CD4-positive, CD25-positive, alpha-beta regulatory T cell (primary cell): ENCODE results near the gene FOXK1. TPM values are rescaled to one million over a fixed set of nuclear protein-coding genes. Genes with fewer than 3 reads are reported as not detected.
A peak's percentile ranks its signal among the peaks of the same experiment; 100 is the strongest.

Experiments used
- ATAC-seq, 2 donors: fragments of 150-1000 bp; cut with Tn5 transposase; one replicate each; pipeline ENCODE4 v1.10.0; 2021; ENCODE audit warnings: low read depth in 2 of 2, moderate number of reproducible peaks in 2 of 2, moderate library complexity in 1 of 2
- DNase-seq, 3 donors: peaks; one replicate each; pipeline versions ENCODE4 v3.0.0 to v3.0.0-alpha.2; 2012 to 2022; ENCODE audit warnings: mixed read lengths in 1 of 3
- H3K27ac ChIP-seq: one replicate; pipeline ENCODE4 v1.7.0; 2013; ENCODE audit warnings: mild to moderate bottlenecking, low read length; ENCODE audit not compliant: insufficient read depth, poor library complexity, severe bottlenecking
- H3K27me3 ChIP-seq: one replicate; pipeline ENCODE4 v1.7.0; 2013; ENCODE audit warnings: low read length; ENCODE audit not compliant: control insufficient read depth, insufficient read depth
- H3K36me3 ChIP-seq: one replicate; pipeline ENCODE4 v1.7.0; 2013; ENCODE audit warnings: mild to moderate bottlenecking, low read length, moderate library complexity; ENCODE audit not compliant: control insufficient read depth, insufficient read depth
- H3K4me1 ChIP-seq: 2 replicates; pipeline ENCODE4 v1.7.0; 2013; ENCODE audit warnings: mild to moderate bottlenecking, low read length; ENCODE audit not compliant: insufficient read depth, control insufficient read depth, poor library complexity, severe bottlenecking
- H3K4me3 ChIP-seq: one replicate; pipeline ENCODE4 v1.7.0; 2013; ENCODE audit warnings: low read depth, mild to moderate bottlenecking, low read length, moderate library complexity
- H3K9me3 ChIP-seq, 2 experiments: 1 replicate in 1 of 2; 2 replicates in 1 of 2; pipeline ENCODE4 v1.7.0; 2013; ENCODE audit warnings: low read length in 2 of 2, mild to moderate bottlenecking in 1 of 2, moderate library complexity in 1 of 2; ENCODE audit not compliant: control insufficient read depth in 2 of 2
- H3K27ac Mint-ChIP-seq, 3 donors: one replicate each; pipeline ENCODE4 v1.8.0; 2020 to 2022; ENCODE audit warnings: mild to moderate bottlenecking in 3 of 3, mixed read lengths in 3 of 3, moderate library complexity in 2 of 3
- H3K27me3 Mint-ChIP-seq: one replicate; pipeline ENCODE4 v1.8.0; 2022; ENCODE audit warnings: mild to moderate bottlenecking, mixed read lengths
- H3K36me3 Mint-ChIP-seq: one replicate; pipeline ENCODE4 v1.8.0; 2020; ENCODE audit warnings: mixed read lengths
- H3K4me1 Mint-ChIP-seq, 4 donors: one replicate each; pipeline ENCODE4 v1.8.0; 2020 to 2022; ENCODE audit warnings: mixed read lengths in 4 of 4, mild to moderate bottlenecking in 1 of 4
- H3K4me3 Mint-ChIP-seq, 4 donors: one replicate each; pipeline ENCODE4 v1.8.0; 2020 to 2022; ENCODE audit warnings: mild to moderate bottlenecking in 4 of 4, mixed read lengths in 4 of 4, moderate library complexity in 3 of 4
- H3K9me3 Mint-ChIP-seq, 7 donors: one replicate each; pipeline ENCODE4 v1.8.0; 2020 to 2022; ENCODE audit warnings: mixed read lengths in 7 of 7, mild to moderate bottlenecking in 3 of 7, moderate library complexity in 2 of 7
- polyA plus RNA-seq, 4 donors: library from polyadenylated mRNA; unstranded; fragments of 300-500 nt; fragmentation: Illumina TruSeq; gene quantifications; one replicate each; pipeline ENCODE4 v1.2.3, GENCODE V29; 2021
- total RNA-seq: library from RNA; stranded (reverse); gene quantifications from one replicate; pipeline ENCODE4 v1.2.3, GENCODE V29; 2022

FOXK1 gene
- total and polyA plus RNA-seq, 5 donors from 2014 or later, result 1.8 to 55.1 (median 2.7) TPM

DNA sequence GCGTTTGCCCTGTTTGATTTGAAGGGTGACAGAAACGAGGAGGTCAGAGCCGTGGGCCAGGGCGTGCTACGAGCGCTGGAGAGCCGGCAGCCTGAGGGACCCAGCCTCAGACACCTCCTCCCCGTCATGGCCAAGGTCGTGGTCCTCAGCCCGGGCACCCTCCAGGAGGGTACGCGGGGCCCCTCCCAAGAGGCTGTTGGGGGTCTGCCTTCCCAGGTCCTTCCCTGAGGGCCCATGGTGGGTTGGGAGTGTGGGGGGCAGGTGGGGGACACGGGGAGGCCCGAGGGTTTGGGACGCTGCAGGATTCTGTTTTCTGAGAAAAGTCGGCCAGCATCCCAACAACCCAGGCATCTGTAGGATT, 101.2 kb downstream of the FOXK1 start:
- H3K4me1 ChIP-seq, result peaks cover 4% of the 10 kb centered on the region
- H3K4me3 Mint-ChIP-seq, result no peak overlapping the region
- H3K9me3 ChIP-seq, result no peaks in the 10 kb centered on the region
- H3K27me3 Mint-ChIP-seq, result no peaks in the 10 kb centered on the region
- H3K4me1 Mint-ChIP-seq, result peaks cover 2 to 11% (median 3%) of the 10 kb centered on the region in 4 donors
- peaks cover 64% of the 10 kb centered on the region for H3K36me3 ChIP-seq
- DNase-seq (no peak), ATAC-seq (no peak)
- peaks cover 16% of the 10 kb centered on the region for H3K36me3 Mint-ChIP-seq
- H3K27me3 ChIP-seq, result no peaks in the 10 kb centered on the region
- H3K27ac Mint-ChIP-seq, result no peak overlapping the region
- H3K4me3 ChIP-seq, result no peak overlapping the region
- no peak overlapping the region for H3K27ac ChIP-seq
- no peaks in the 10 kb centered on the region for H3K9me3 Mint-ChIP-seq

DNA sequence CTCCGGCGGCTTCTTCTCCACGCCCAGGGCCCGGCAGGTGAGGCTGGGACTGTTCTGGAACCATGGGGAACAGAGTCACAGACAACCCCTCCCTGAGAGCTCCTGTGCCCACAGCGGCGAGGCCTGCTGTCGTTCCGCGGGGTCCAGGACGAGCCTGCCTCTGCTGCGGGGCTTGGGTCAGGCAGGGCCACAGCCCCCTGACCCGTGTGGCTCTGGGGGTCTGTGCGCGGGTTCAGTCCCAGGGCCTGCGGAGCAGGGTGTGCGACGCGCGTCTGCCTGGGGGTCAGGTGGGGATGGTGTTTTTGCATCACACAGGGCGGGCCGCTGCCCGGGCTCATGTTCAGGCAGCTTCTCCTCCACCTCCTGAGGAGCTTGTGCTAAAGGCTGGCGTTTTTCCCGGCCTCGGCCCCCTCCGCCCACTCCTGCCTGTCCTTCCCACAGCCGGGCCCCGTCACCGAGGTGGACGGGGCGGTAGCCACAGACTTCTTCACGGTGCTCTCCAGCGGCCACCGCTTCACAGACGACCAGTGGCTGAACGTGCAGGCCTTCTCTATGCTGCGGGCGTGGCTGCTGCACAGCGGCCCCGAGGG, 101.8 kb downstream of the FOXK1 start:
- no peak for DNase-seq
- ATAC-seq, result no peak
- no peak overlapping the region for H3K27ac ChIP-seq
- Mint-ChIP-seq H3K36me3 (peaks cover 13% of the 10 kb centered on the region), H3K4me3 (no peak overlapping the region), H3K4me1 (peaks cover 0 to 9% (median 0%) of the 10 kb centered on the region in 4 donors), H3K27ac (no peak overlapping the region), H3K9me3 (no peaks in the 10 kb centered on the region), H3K27me3 (no peaks in the 10 kb centered on the region)
- H3K4me3 ChIP-seq, result no peak overlapping the region
- H3K9me3 ChIP-seq, result no peaks in the 10 kb centered on the region
- peaks cover 69% of the 10 kb centered on the region for H3K36me3 ChIP-seq
- H3K27me3 ChIP-seq, result no peaks in the 10 kb centered on the region
- no peaks in the 10 kb centered on the region for H3K4me1 ChIP-seq

DNA sequence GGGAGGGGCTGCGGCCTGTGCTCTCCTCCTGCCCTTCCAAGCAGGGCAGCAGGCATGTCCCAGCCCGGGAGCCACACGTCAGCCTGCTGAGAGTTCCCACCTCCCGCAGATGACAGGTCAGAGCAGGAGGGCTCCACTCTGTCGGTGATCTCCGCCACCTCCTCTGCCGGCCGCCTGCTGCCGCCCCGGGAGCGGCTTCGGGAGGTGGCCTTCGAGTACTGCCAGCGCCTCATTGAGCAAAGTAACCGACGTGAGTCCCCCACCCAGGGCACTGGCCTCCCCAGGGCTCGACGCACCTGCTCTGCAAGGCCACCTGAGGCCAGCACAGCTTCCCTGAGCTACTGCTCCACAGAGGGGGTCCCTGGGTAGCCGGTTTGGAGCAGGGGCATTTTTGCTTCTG, 102.7 kb downstream of the FOXK1 start:
- Mint-ChIP-seq H3K36me3 (peaks cover 13% of the 10 kb centered on the region), H3K4me1 (peaks cover 0 to 7% (median 0%) of the 10 kb centered on the region in 4 donors), H3K27me3 (no peaks in the 10 kb centered on the region), H3K4me3 (no peak overlapping the region), H3K27ac (no peak overlapping the region), H3K9me3 (no peaks in the 10 kb centered on the region)
- DNase-seq (no peak), ATAC-seq (no peak)
- Histone ChIP-seq H3K4me1 (no peaks in the 10 kb centered on the region), H3K27me3 (no peaks in the 10 kb centered on the region), H3K27ac (no peak overlapping the region), H3K9me3 (no peaks in the 10 kb centered on the region), H3K4me3 (no peak overlapping the region), H3K36me3 (peaks cover 69% of the 10 kb centered on the region)

GRCh38 chr7:4785371-4785770, 103.3 kb downstream of the FOXK1 start:
- H3K27me3 ChIP-seq, result no peaks in the 10 kb centered on the region
- H3K27ac ChIP-seq, result no peak overlapping the region
- Mint-ChIP-seq H3K4me3 (no peak overlapping the region), H3K36me3 (peaks cover 16% of the 10 kb centered on the region), H3K9me3 (no peaks in the 10 kb centered on the region), H3K27me3 (no peaks in the 10 kb centered on the region), H3K4me1 (peaks cover 0 to 6% (median 0%) of the 10 kb centered on the region in 4 donors), H3K27ac (no peak overlapping the region)
- no peak for ATAC-seq
- no peaks in the 10 kb centered on the region for H3K9me3 ChIP-seq
- H3K36me3 ChIP-seq, result peaks cover 69% of the 10 kb centered on the region
- H3K4me1 ChIP-seq, result no peaks in the 10 kb centered on the region
- no peak for DNase-seq
- H3K4me3 ChIP-seq, result no peak overlapping the region

DNA sequence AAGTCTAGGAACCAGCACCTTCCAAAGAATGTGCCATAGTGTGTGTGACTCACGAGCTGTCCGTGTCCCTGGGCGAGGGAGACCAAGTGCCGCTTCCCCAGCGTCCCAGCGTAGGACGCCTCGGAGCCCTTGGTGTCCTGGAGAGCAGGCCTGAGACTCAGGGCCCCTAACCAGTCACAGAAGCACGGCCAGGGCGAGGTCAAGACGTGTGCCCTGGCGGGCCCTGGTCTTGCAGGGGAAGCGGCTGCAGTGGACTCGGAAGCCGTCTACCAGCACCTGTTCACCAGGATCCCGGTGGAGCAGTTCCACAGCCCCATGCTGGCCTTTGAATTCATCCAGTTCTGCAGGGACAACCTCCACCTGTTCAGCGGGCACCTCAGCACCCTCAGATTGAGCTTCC, 103.9 kb downstream of the FOXK1 start:
- Histone ChIP-seq H3K36me3 (peaks cover 68% of the 10 kb centered on the region), H3K9me3 (no peaks in the 10 kb centered on the region), H3K27me3 (no peaks in the 10 kb centered on the region), H3K4me1 (no peaks in the 10 kb centered on the region), H3K27ac (no peak overlapping the region), H3K4me3 (no peak overlapping the region)
- no peak overlapping the region for H3K27ac Mint-ChIP-seq
- no peaks in the 10 kb centered on the region for H3K9me3 Mint-ChIP-seq
- H3K4me1 Mint-ChIP-seq, result no peaks in the 10 kb centered on the region
- ATAC-seq (no peak), DNase-seq (no peak)
- peaks cover 13% of the 10 kb centered on the region for H3K36me3 Mint-ChIP-seq
- H3K27me3 Mint-ChIP-seq, result no peaks in the 10 kb centered on the region
- H3K4me3 Mint-ChIP-seq, result no peak overlapping the region

DNA sequence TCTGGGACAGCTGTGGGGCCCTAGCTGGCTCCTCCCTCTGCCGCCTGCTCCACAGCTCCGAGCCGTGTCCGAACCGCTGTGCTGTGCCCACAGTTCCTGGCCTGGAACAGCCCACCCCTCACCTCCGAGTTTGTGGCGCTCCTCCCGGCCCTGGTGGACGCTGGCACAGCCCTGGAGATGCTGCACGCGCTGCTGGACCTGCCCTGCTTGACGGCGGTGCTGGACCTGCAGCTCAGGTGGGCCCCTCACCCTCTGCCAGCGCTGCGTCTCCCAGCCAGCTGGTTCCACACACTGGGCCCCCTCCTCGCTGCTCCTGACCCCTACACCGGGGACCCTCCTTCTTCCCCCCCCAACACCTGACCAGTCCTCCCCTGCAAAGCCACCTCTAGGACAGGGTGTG, 105.4 kb downstream of the FOXK1 start:
- DNase-seq (no peak), ATAC-seq (no peak)
- no peak overlapping the region for H3K4me3 Mint-ChIP-seq
- no peaks in the 10 kb centered on the region for H3K4me1 Mint-ChIP-seq
- peaks cover 56% of the 10 kb centered on the region for H3K36me3 ChIP-seq
- H3K9me3 ChIP-seq, result no peaks in the 10 kb centered on the region
- peaks cover 3% of the 10 kb centered on the region for H3K4me1 ChIP-seq
- H3K27ac ChIP-seq, result no peak overlapping the region
- no peaks in the 10 kb centered on the region for H3K27me3 Mint-ChIP-seq
- peak overlapping the region in 1 of 3 donors; percentile 32 for H3K27ac Mint-ChIP-seq
- H3K27me3 ChIP-seq, result no peaks in the 10 kb centered on the region
- no peak overlapping the region for H3K4me3 ChIP-seq
- H3K36me3 Mint-ChIP-seq, result peaks cover 7% of the 10 kb centered on the region
- no peaks in the 10 kb centered on the region for H3K9me3 Mint-ChIP-seq

DNA sequence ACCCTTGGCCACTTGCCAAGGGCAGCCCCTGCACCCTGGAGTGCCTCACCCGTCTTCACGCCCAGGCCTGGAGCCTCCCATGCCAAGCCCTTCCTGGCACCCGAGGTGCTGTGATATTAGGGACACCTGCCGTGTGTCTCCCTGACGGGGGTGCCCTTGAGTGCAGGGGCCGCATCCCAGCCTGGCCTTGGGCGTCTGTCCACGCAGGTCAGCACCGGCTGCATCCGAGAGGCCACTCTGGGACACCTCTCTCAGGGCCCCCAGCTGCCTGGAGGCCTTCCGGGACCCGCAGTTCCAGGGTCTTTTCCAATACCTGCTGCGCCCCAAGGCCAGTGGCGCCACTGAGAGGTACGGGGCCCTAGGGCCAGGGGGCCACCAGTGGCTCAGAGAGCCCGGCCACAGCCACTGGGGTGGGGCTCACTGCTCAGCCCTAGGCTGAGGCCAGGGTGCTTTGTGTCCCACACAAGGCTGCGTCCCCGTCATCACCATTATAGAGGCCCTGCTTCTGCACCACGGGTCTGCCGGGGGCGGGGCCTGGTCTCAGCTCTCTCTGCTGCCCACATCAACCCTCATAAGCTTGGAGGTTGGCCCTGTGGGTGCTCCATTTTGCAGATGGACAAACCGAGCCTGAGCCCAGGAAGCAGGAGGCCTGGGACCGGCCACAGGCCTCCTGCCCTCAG, 106.0 kb downstream of the FOXK1 start:
- H3K36me3 Mint-ChIP-seq, result peaks cover 7% of the 10 kb centered on the region
- H3K4me1 Mint-ChIP-seq, result no peaks in the 10 kb centered on the region
- Histone ChIP-seq H3K4me3 (no peak overlapping the region), H3K4me1 (peaks cover 4% of the 10 kb centered on the region), H3K36me3 (peaks cover 51% of the 10 kb centered on the region), H3K27ac (no peak overlapping the region), H3K9me3 (no peaks in the 10 kb centered on the region), H3K27me3 (no peaks in the 10 kb centered on the region)
- H3K27me3 Mint-ChIP-seq, result no peaks in the 10 kb centered on the region
- ATAC-seq (no peak), DNase-seq (no peak)
- H3K4me3 Mint-ChIP-seq, result no peak overlapping the region
- no peaks in the 10 kb centered on the region for H3K9me3 Mint-ChIP-seq
- peak overlapping the region in 1 of 3 donors; percentile 32 for H3K27ac Mint-ChIP-seq

DNA sequence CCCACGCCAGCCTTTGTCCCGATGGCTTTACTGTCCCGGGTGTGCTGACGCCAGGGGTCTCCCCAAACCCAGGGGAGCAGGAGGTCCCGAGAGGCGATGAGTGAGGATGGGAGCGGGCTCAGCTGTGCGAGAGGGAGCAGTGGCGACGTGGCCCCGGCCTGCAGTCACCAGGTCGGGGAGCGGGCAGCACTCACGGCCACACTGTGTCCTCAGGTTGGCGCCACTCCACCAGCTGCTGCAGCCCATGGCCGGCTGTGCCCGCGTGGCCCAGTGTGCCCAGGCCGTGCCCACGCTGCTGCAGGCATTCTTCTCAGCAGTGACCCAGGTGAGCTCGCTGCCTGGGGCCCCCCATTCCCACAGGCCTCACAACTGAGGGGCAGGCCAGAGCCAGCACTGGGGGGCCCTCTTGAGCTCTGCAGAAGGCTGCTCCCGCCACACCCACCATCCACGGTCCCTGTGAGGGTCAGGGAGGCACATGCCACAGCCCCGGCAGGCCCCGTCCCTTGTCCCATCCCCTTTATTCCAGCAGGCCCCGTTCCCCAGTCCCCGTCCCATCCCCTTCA, 106.6 kb downstream of the FOXK1 start:
- H3K27me3 ChIP-seq, result no peaks in the 10 kb centered on the region
- no peak for DNase-seq
- Mint-ChIP-seq H3K27ac (no peak overlapping the region), H3K9me3 (no peaks in the 10 kb centered on the region), H3K27me3 (no peaks in the 10 kb centered on the region), H3K4me1 (no peaks in the 10 kb centered on the region), H3K4me3 (no peak overlapping the region), H3K36me3 (peaks cover 7% of the 10 kb centered on the region)
- no peak overlapping the region for H3K4me3 ChIP-seq
- peaks cover 4% of the 10 kb centered on the region for H3K4me1 ChIP-seq
- peaks cover 48% of the 10 kb centered on the region for H3K36me3 ChIP-seq
- H3K9me3 ChIP-seq, result no peaks in the 10 kb centered on the region
- no peak overlapping the region for H3K27ac ChIP-seq
- no peak for ATAC-seq
